BE2C (cell line): ENCODE measurements around the gene MTARC2.

Source experiments
- DNase-seq: peaks from one replicate; pipeline ENCODE4 v3.0.0-alpha.2; 2020
- H3K27me3 ChIP-seq: fragments of 250-450 bp; sonication (Bioruptor Pico); 2 replicates; pipeline ENCODE4 v1.5.1; 2020; ENCODE audit warnings: mild to moderate bottlenecking
- H3K36me3 ChIP-seq: fragments of 250-450 bp; sonication (Bioruptor Pico); 2 replicates; pipeline ENCODE4 v1.5.1; 2020; ENCODE audit warnings: mild to moderate bottlenecking
- H3K4me1 ChIP-seq: fragments of 250-450 bp; sonication (Bioruptor Pico); 2 replicates; pipeline ENCODE4 v1.5.1; 2020
- H3K4me3 ChIP-seq: 2 replicates; pipeline ENCODE4 v1.5.1; 2011; ENCODE audit warnings: low read depth, low read length
- H3K9me3 ChIP-seq: fragments of 250-450 bp; sonication (Bioruptor Pico); 2 replicates; pipeline ENCODE4 v1.5.1; 2020
- TF ChIP-seq, protein P1 (sequence below): IDR thresholded peaks from 2 replicates; pipeline ENCODE4 v1.5.1; 2012; ENCODE audit warnings: mild to moderate bottlenecking, low read depth, low read length

The MTARC2 gene

DNA sequence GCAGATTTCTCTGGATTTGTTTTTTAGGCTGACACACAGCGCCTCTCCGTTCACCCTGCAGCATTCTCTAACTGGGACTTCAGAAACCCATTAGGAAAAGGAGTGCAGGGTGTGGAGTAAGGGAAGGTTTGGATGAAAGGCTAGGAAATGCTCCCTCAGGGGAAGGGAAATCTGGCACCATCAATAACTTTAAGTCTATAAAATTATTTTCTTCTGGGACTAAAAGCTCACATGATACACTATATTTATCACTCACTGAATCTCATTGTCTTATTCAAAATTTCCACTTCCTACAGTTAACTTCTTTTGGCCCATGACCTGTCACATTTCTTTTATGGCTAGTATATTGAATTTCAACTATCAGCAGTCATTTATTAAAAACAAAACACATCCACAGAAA lies 85.3 kb downstream of the MTARC2 start:
- no peaks in the 10 kb centered on the region; the same call in 1 of the 2 replicates for H3K27me3 ChIP-seq
- TF ChIP-seq, protein P1, sequence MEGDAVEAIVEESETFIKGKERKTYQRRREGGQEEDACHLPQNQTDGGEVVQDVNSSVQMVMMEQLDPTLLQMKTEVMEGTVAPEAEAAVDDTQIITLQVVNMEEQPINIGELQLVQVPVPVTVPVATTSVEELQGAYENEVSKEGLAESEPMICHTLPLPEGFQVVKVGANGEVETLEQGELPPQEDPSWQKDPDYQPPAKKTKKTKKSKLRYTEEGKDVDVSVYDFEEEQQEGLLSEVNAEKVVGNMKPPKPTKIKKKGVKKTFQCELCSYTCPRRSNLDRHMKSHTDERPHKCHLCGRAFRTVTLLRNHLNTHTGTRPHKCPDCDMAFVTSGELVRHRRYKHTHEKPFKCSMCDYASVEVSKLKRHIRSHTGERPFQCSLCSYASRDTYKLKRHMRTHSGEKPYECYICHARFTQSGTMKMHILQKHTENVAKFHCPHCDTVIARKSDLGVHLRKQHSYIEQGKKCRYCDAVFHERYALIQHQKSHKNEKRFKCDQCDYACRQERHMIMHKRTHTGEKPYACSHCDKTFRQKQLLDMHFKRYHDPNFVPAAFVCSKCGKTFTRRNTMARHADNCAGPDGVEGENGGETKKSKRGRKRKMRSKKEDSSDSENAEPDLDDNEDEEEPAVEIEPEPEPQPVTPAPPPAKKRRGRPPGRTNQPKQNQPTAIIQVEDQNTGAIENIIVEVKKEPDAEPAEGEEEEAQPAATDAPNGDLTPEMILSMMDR, result no peak
- no peaks in the 10 kb centered on the region for H3K9me3 ChIP-seq
- no peaks in the 10 kb centered on the region for H3K36me3 ChIP-seq
- DNase-seq, result no peak
- no peak overlapping the region for H3K4me3 ChIP-seq
- H3K4me1 ChIP-seq, result no peaks in the 10 kb centered on the region
